Spinal cord (tissue), 10 donors: ENCODE results near the gene ZNF132. TPM values are rescaled to one million over a fixed set of nuclear protein-coding genes. Genes with fewer than 3 reads are reported as not detected.

ENCODE experiments used
- DNase-seq, 6 donors: peaks; one replicate each; pipeline versions ENCODE4 v3.0.0 to v3.0.0-alpha.2; 2013 to 2015; ENCODE audit warnings: low spot score in 6 of 6, low read depth in 4 of 6
- H3K27ac ChIP-seq: one replicate; pipeline ENCODE4 v1.5.1; 2013; ENCODE audit warnings: low read depth, low read length, control low read depth
- H3K27me3 ChIP-seq: one replicate; pipeline ENCODE4 v1.6.1; 2013; ENCODE audit warnings: low read length; ENCODE audit not compliant: control insufficient read depth, insufficient read depth
- H3K36me3 ChIP-seq: one replicate; pipeline ENCODE4 v1.6.1; 2013; ENCODE audit warnings: low read length; ENCODE audit not compliant: control insufficient read depth, insufficient read depth
- H3K4me1 ChIP-seq: one replicate; pipeline ENCODE4 v1.6.1; 2013; ENCODE audit warnings: low read length; ENCODE audit not compliant: control insufficient read depth, insufficient read depth
- H3K4me3 ChIP-seq: one replicate; pipeline ENCODE4 v1.5.1; 2013; ENCODE audit warnings: low read depth, low read length, control low read depth
- H3K9me3 ChIP-seq: one replicate; pipeline ENCODE4 v1.6.1; 2013; ENCODE audit warnings: low read length; ENCODE audit not compliant: control insufficient read depth, insufficient read depth
- WGBS: methylation state at CpG from one replicate; pipeline ENCODE4 v1.1.5; 2013; ENCODE audit warnings: missing lambda C conversion rate; ENCODE audit not compliant: insufficient coverage; 5-methylcytosine and 5-hydroxymethylcytosine counted together
- polyA plus RNA-seq, 2 donors: library from polyadenylated mRNA; unstranded; fragments of 120-200 nt; gene quantifications; one replicate each; pipeline ENCODE4 v1.2.1, GENCODE V29; 2013; ENCODE audit not compliant: insufficient read length in 2 of 2
- total RNA-seq, 2 donors: library from RNA; depleted of rRNA in 1 of 2; stranded (reverse); fragments of 120-200 nt in 1 of 2; fragments of >200 nt in 1 of 2; gene quantifications; one replicate each; pipeline versions ENCODE4 v1.2.3 to v1.2.4, GENCODE V29; 2013 to 2014
- donor health status: healthy.

Gene ZNF132
- total and polyA plus RNA-seq, 4 donors = 11.1 to 20.7 (median 12.1) TPM

DNA sequence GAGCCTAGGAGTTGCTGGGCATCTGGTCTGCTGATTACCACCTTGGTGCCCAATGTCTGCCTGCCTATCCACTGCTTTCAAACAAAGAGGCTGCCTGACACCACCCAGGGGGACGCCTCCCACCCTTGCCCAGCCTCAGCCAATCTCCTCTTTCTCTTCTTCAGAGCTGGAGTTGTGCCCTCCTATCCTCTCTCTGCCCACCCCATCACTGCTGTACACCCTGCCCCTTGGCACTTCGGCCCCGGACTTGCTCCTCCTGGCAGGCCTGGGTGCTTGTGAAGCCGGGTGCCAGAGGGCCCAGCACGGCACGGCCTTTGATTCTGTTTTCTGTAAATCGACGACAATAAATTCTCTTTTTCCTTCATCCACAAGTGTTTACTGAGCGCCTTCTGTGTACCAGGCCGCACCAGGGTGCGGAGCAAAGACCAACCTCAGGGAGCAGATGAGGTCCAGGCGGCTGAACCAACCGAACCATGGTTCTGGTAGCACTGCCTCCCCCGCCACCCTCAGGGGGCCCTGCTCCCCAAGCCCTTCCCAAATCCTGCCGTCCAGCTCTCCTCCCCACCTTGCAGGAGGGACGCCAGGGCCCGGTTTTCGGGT lies 39.5 kb downstream of the ZNF132 start:
- Histone ChIP-seq H3K4me1 (peaks cover 35% of the 10 kb centered on the region), H3K4me3 (peak overlapping the region; percentile 74), H3K9me3 (no peaks in the 10 kb centered on the region), H3K36me3 (peaks cover 9% of the 10 kb centered on the region), H3K27me3 (peaks cover 7% of the 10 kb centered on the region), H3K27ac (peak overlapping the region; percentile 82)
- DNase-seq = peak in 2 of 6 donors; percentile 51 to 78
- 36% methylated on average over 18 of the region's 18 CpGs for WGBS

- peak overlapping the region; percentile 82 for H3K27ac ChIP-seq
- H3K36me3 ChIP-seq = peaks cover 14% of the 10 kb centered on the region
- H3K9me3 ChIP-seq = no peaks in the 10 kb centered on the region
- H3K27me3 ChIP-seq = peaks cover 10% of the 10 kb centered on the region
- peak overlapping the region; percentile 74 for H3K4me3 ChIP-seq
- WGBS = 88% methylated on average over 3 of the region's 3 CpGs
- peaks cover 35% of the 10 kb centered on the region for H3K4me1 ChIP-seq
- DNase-seq = no peak
Observed at GRCh38 chr19:58399903-58400302, 40.0 kb downstream of the ZNF132 start.

DNA sequence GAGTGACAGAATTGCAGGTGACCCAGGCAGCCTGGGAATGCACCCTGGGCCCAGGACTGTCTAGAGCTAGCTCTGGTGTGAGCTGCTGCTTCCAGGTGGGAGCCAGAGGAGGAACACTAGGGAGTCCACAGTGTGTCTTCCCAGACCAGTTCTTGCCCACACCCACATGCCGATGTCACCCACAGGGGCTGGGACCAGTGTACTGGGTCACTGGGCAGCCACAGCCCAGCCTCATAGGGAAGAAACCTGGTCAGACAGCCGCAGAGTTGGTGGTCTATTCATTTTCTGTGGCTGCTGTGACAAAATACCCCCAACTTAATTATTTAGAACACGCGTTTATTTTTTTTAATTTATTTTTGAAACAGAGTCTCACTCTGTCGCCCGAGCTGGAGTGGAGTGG lies 41.4 kb downstream of the ZNF132 start:
- peaks cover 10% of the 10 kb centered on the region for H3K27me3 ChIP-seq
- no peak overlapping the region for H3K4me3 ChIP-seq
- no peak for DNase-seq
- no peak overlapping the region for H3K27ac ChIP-seq
- 93% methylated on average over 3 of the region's 6 CpGs for WGBS
- H3K36me3 ChIP-seq = peaks cover 28% of the 10 kb centered on the region
- H3K9me3 ChIP-seq = no peaks in the 10 kb centered on the region
- H3K4me1 ChIP-seq = peaks cover 35% of the 10 kb centered on the region

DNA sequence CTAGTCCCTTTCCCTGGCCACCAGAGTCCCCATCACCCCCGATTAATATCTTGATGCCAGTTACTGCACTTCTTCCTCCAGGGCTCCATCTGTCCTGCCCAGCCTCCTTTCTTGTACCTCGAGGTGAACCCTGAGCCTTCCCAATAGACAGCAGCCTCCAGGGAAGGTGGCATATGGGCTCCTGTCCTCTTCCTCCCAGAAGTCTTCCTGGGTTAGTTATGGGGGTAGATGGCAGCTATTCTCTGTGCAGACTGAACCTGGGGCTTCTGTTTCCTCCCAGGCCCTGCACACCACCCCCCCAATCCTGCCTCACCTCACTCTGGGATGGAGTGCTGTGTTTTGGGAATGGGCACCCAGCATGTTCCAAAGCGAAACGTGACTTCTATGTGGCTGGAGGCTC lies 41.9 kb downstream of the ZNF132 start:
- WGBS = 96% methylated on average over 3 of the region's 4 CpGs

DNA sequence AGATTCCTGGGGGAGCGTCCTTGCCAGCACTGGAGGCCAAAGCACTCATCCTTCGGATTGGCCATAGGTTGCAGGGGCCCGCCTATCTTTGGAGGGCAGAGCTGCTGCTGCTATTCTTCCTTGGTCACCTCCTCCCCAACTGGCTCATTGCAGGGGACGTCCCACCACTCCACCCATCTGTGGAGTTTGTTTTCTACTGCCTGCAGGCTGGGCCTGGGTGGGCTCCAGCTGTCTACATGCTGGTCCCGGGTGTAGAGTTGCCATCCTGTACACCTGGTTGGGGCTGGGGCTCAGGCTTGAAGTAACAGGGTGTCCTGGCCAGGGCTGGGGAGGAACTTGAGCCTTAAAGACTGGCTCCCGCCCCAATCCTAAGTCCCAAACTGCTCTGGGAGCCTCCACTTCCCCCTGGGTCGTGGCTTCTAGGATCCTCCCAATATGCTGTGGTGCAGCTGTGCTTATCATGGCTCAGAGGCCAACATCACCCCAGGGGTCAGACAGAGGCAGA lies 42.4 kb downstream of the ZNF132 start:
- peaks cover 37% of the 10 kb centered on the region for H3K36me3 ChIP-seq
- H3K27me3 ChIP-seq = peaks cover 10% of the 10 kb centered on the region
- H3K4me1 ChIP-seq = peaks cover 35% of the 10 kb centered on the region
- no peaks in the 10 kb centered on the region for H3K9me3 ChIP-seq
- no peak for DNase-seq
- no peak overlapping the region for H3K27ac ChIP-seq
- H3K4me3 ChIP-seq = no peak overlapping the region
- WGBS = 50% methylated on average over 6 of the region's 7 CpGs

More for the DNA sequence above, 41.9 kb downstream of the ZNF132 start:
- H3K36me3 ChIP-seq = peaks cover 32% of the 10 kb centered on the region
- H3K4me1 ChIP-seq = peaks cover 35% of the 10 kb centered on the region
- DNase-seq = no peak
- no peak overlapping the region for H3K4me3 ChIP-seq
- no peak overlapping the region for H3K27ac ChIP-seq
- H3K27me3 ChIP-seq = peaks cover 10% of the 10 kb centered on the region
- no peaks in the 10 kb centered on the region for H3K9me3 ChIP-seq

GRCh38 chr19:58396691-58397532 lies 43.0 kb downstream of the ZNF132 start:
- H3K36me3 ChIP-seq = peaks cover 44% of the 10 kb centered on the region
- peaks cover 29% of the 10 kb centered on the region for H3K4me1 ChIP-seq
- H3K9me3 ChIP-seq = no peaks in the 10 kb centered on the region
- no peak overlapping the region for H3K27ac ChIP-seq
- DNase-seq = no peak
- peaks cover 10% of the 10 kb centered on the region for H3K27me3 ChIP-seq
- 30% methylated on average over 58 of the region's 58 CpGs for WGBS
- H3K4me3 ChIP-seq = no peak overlapping the region

DNA sequence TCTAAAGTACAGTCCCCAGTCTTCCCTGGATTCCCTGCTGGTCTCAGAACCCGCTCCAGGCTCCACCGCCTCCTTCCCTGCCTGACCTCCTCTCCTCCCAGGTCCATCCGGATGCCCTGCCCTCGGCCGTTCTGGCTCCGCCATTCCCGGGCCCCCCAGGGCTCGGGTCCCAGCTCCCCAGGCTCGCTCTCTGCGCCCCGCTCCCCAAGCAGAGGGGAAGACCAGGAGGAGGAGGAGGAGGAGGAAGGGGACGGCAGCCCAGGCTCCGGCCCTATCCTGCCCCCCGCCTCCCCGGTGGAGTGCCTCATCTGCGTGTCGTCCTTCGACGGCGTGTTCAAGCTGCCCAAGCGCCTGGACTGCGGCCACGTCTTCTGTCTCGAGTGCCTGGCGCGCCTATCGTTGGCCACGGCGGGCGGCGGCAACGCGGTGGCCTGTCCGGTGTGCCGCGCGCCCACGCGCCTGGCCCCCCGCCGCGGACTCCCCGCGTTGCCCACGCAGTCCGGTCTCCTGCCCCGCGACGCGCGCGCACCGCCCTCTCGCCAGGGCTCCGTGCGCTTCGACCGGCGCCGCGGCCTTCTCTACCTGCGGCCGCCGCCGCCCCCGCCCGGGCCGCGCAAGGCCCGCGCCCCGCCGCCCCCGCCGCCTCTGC lies 43.9 kb downstream of the ZNF132 start:
- peak overlapping the region; percentile 9 for H3K4me3 ChIP-seq
- H3K4me1 ChIP-seq = peaks cover 26% of the 10 kb centered on the region
- H3K27me3 ChIP-seq = peaks cover 10% of the 10 kb centered on the region
- no peaks in the 10 kb centered on the region for H3K9me3 ChIP-seq
- no peak overlapping the region for H3K27ac ChIP-seq
- no peak for DNase-seq
- WGBS = 4% methylated on average over 69 of the region's 75 CpGs
- H3K36me3 ChIP-seq = peaks cover 52% of the 10 kb centered on the region

DNA sequence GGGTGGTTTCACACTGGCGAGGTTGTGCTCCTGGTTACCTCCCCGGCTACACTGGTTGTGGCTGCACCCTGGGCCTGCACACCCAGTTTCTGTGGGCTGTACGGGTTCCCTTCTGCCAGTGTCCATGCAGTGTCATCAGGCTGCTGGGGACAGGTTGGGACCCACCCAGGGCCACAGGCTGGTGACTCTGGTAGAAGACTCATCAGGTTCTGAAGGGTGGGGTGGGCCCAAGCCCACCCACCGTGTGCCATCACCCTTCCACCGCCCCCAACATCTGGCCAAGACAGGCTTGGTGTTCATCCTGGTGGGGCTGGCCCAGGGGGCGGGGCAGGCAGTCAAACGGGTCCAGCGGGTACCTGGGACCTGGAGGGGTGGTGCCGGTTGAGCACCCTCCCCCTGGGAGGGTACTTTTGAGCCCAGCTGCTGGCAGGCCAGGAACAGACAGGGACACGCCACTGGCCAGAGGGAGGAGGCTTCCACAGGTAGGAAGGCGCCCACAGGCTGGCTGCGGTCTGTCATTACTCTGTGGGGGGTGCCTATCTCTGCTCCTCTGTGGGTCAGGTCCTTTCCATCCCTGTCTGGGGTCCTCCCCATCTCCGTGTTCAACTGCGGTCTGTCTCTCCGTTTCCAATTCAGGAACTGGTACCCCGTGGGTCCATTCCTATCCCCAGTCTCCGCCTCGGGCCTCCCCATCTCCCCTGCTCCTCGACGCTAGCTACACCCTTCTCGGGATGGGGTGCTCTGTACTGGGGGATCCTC lies 44.6 kb downstream of the ZNF132 start, which contains the start of gene RNF225:
RNF225 (plus strand) TSS at position 437 of the 759 bp plus-strand sequence. CDS start 434 bp downstream, outside the sequence.
- no peak for DNase-seq

GRCh38 chr19:58394821-58395219 lies 45.1 kb downstream of the ZNF132 start:
- Histone ChIP-seq H3K36me3 (peaks cover 58% of the 10 kb centered on the region), H3K9me3 (no peaks in the 10 kb centered on the region), H3K27ac (no peak overlapping the region), H3K4me3 (no peak overlapping the region), H3K4me1 (peaks cover 14% of the 10 kb centered on the region), H3K27me3 (peaks cover 10% of the 10 kb centered on the region)
- WGBS = 95% methylated on average over 2 of the region's 3 CpGs
- DNase-seq = no peak

More for the DNA sequence above, 44.6 kb downstream of the ZNF132 start, which contains the start of gene RNF225:
- Histone ChIP-seq H3K27ac (no peak within 1 kb of the TSS), H3K4me1 (peaks cover 19% of the 10 kb centered on the region), H3K27me3 (peaks cover 10% of the 10 kb centered on the region), H3K4me3 (peak within 1 kb of the TSS; percentile 9), H3K36me3 (peaks cover 54% of the 10 kb centered on the region), H3K9me3 (no peaks in the 10 kb centered on the region)
- 39% methylated on average over 18 of the region's 21 CpGs for WGBS
